Parathyroid adenoma (tissue), 2 donors: Measurements from ENCODE around the gene ICA1L.

Experiments used
- H2AFZ ChIP-seq: fragments of 300-600 bp; sonication (generic); one replicate; pipeline ENCODE4 v1.7.0; 2017; ENCODE audit warnings: antibody characterized with exemption, mild to moderate bottlenecking
- H3K27ac ChIP-seq: fragments of 300-600 bp; sonication (generic); one replicate; pipeline ENCODE4 v1.7.0; 2017
- H3K27me3 ChIP-seq: fragments of 300-600 bp; sonication (generic); one replicate; pipeline ENCODE4 v1.7.0; 2017; ENCODE audit warnings: low read length; ENCODE audit not compliant: control insufficient read depth, insufficient read depth
- H3K36me3 ChIP-seq: fragments of 300-600 bp; sonication (generic); one replicate; pipeline ENCODE4 v1.7.0; 2017; ENCODE audit warnings: low read length; ENCODE audit not compliant: control insufficient read depth, insufficient read depth
- H3K4me1 ChIP-seq: fragments of 300-600 bp; sonication (generic); one replicate; pipeline ENCODE4 v1.7.0; 2017; ENCODE audit warnings: control low read depth
- H3K4me2 ChIP-seq: fragments of 300-600 bp; sonication (generic); one replicate; pipeline ENCODE4 v1.7.0; 2017; ENCODE audit warnings: low read length
- H3K4me3 ChIP-seq: fragments of 300-600 bp; sonication (generic); one replicate; pipeline ENCODE4 v1.7.0; 2017; ENCODE audit warnings: low read depth, low read length
- H3K79me2 ChIP-seq: fragments of 300-600 bp; sonication (generic); one replicate; pipeline ENCODE4 v1.7.0; 2017; ENCODE audit warnings: control low read depth
- H3K9ac ChIP-seq: fragments of 300-600 bp; sonication (generic); one replicate; pipeline ENCODE4 v1.7.0; 2017; ENCODE audit warnings: mild to moderate bottlenecking
- H3K9me3 ChIP-seq: fragments of 300-600 bp; sonication (generic); one replicate; pipeline ENCODE4 v1.7.0; 2017; ENCODE audit warnings: low read length; ENCODE audit not compliant: control insufficient read depth
- CTCF ChIP-seq: fragments of 300-600 bp; sonication (generic); IDR thresholded peaks from one replicate; pipeline ENCODE4 v1.7.0; 2017; ENCODE audit warnings: antibody characterized with exemption, mild to moderate bottlenecking
- donor health status: primary hyperparathyroidism.

Gene ICA1L

GRCh38 chr2:202765436-202765835, 106.1 kb downstream of the ICA1L start:
- peaks cover 21% of the 10 kb centered on the region for H3K4me1 ChIP-seq

GRCh38 chr2:202764991-202765390, 106.6 kb downstream of the ICA1L start:
- H3K27me3 ChIP-seq, result no peaks in the 10 kb centered on the region
- H2AFZ ChIP-seq, result peak overlapping the region; percentile 31
- no peaks in the 10 kb centered on the region for H3K36me3 ChIP-seq
- H3K4me1 ChIP-seq, result peaks cover 21% of the 10 kb centered on the region
- no peaks in the 10 kb centered on the region for H3K9me3 ChIP-seq
- peak overlapping the region; percentile 70 for H3K27ac ChIP-seq
- no peaks in the 10 kb centered on the region for H3K79me2 ChIP-seq
- H3K9ac ChIP-seq, result no peak overlapping the region
- TF ChIP-seq CTCF, result no peak
- no peak overlapping the region for H3K4me3 ChIP-seq
- H3K4me2 ChIP-seq, result no peak overlapping the region

More at GRCh38 chr2:202765436-202765835, 106.1 kb downstream of the ICA1L start:
- H2AFZ ChIP-seq, result peak overlapping the region; percentile 71
- no peak overlapping the region for H3K9ac ChIP-seq
- H3K9me3 ChIP-seq, result no peaks in the 10 kb centered on the region
- H3K4me2 ChIP-seq, result peak overlapping the region; percentile 47
- no peak for TF ChIP-seq CTCF
- H3K36me3 ChIP-seq, result no peaks in the 10 kb centered on the region
- no peaks in the 10 kb centered on the region for H3K79me2 ChIP-seq
- H3K27me3 ChIP-seq, result no peaks in the 10 kb centered on the region
- H3K27ac ChIP-seq, result peak overlapping the region; percentile 70
- H3K4me3 ChIP-seq, result no peak overlapping the region

GRCh38 chr2:202763916-202764315, 107.7 kb downstream of the ICA1L start:
- peaks cover 15% of the 10 kb centered on the region for H3K4me1 ChIP-seq
- no peaks in the 10 kb centered on the region for H3K36me3 ChIP-seq
- H3K9me3 ChIP-seq, result no peaks in the 10 kb centered on the region
- no peaks in the 10 kb centered on the region for H3K79me2 ChIP-seq
- H3K4me2 ChIP-seq, result no peak overlapping the region
- H2AFZ ChIP-seq, result no peak overlapping the region
- no peak overlapping the region for H3K27ac ChIP-seq
- TF ChIP-seq CTCF, result no peak
- H3K9ac ChIP-seq, result no peak overlapping the region
- H3K4me3 ChIP-seq, result no peak overlapping the region
- H3K27me3 ChIP-seq, result no peaks in the 10 kb centered on the region

- H3K9me3 ChIP-seq, result no peaks in the 10 kb centered on the region
- peaks cover 7% of the 10 kb centered on the region for H3K4me1 ChIP-seq
- H3K36me3 ChIP-seq, result no peaks in the 10 kb centered on the region
- H3K27ac ChIP-seq, result no peak overlapping the region
- H3K27me3 ChIP-seq, result no peaks in the 10 kb centered on the region
- H3K4me3 ChIP-seq, result no peak overlapping the region
- H3K9ac ChIP-seq, result no peak overlapping the region
- H3K79me2 ChIP-seq, result no peaks in the 10 kb centered on the region
- no peak overlapping the region for H3K4me2 ChIP-seq
- TF ChIP-seq CTCF, result no peak
- no peak overlapping the region for H2AFZ ChIP-seq
These were observed 109.0 kb downstream of the ICA1L start for GRCh38 chr2:202762556-202762955.

GRCh38 chr2:202760848-202761247, 110.7 kb downstream of the ICA1L start:
- H3K4me3 ChIP-seq, result no peak overlapping the region
- TF ChIP-seq CTCF, result no peak
- H3K4me2 ChIP-seq, result no peak overlapping the region
- H3K9ac ChIP-seq, result no peak overlapping the region
- H2AFZ ChIP-seq, result no peak overlapping the region
- H3K9me3 ChIP-seq, result no peaks in the 10 kb centered on the region
- no peaks in the 10 kb centered on the region for H3K27me3 ChIP-seq
- peaks cover 20% of the 10 kb centered on the region for H3K4me1 ChIP-seq
- no peaks in the 10 kb centered on the region for H3K36me3 ChIP-seq
- H3K79me2 ChIP-seq, result no peaks in the 10 kb centered on the region
- H3K27ac ChIP-seq, result no peak overlapping the region
